ENCODE data around the gene CDC14B. TPM values are rescaled to one million over a fixed set of nuclear protein-coding genes. Genes with fewer than 3 reads are reported as not detected.
A peak's percentile ranks its signal among the peaks of the same experiment; 100 is the strongest.

The CDC14B gene
- total and polyA plus RNA-seq, 2 of the 4 experiments (the other 2 are of a cell fraction): 9.7 to 26.3 TPM

DNA sequence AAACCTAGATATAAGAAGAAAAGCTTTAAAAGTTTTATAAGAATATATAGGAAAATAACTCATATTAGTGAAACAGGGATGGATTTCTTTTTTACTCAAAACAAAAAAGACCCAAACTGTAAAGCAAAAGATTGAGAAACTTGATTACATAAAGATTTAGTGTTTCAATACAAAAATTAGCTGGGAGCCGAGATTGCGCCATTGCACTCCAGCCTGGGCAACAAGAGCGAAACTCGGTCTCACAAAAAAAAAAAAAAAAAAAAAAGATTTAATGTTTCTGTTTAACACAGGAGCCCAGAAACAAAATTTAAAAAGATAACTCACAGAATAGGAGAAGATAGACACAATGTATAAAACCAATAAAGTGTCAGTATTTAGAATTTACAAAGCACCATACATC is 45.2 kb downstream of the CDC14B start:
- DNase-seq (no peak), ATAC-seq (ENCODE audit: low read depth) (no peak)
- in situ Hi-C loops (cut with MboI; ENCODE audit: low sequenced_read_pairs): no loop called here
- Histone ChIP-seq H3K18ac (ENCODE audit: low read depth, low read length) (no peak overlapping the region), H4K20me1 (ENCODE audit: insufficient read depth, low read length) (peaks cover 5% of the 10 kb centered on the region; the same call in 1 of the 2 replicates), H4K8ac (ENCODE audit: low read depth in 2 of 2, low read length in 2 of 2) (no peak overlapping the region), H3K27me3 (ENCODE audit: control insufficient read depth, insufficient read depth, low read length) (no peaks in the 10 kb centered on the region), H3K23ac (ENCODE audit: low read depth, low read length) (no peak overlapping the region), H3K4ac (ENCODE audit: low read depth, low read length) (no peak overlapping the region), H3K14ac (replicated peaks; ENCODE audit: low read depth, low read length) (no peak overlapping the region; the same call in 1 of the 2 replicates), H2BK20ac (ENCODE audit: low read depth, low read length) (no peak overlapping the region), H3K36me3 (ENCODE audit: control insufficient read depth, insufficient read depth, low read length) (no peaks in the 10 kb centered on the region), H3K27ac (ENCODE audit: insufficient read depth, low read length) (no peak overlapping the region), H3K4me3 (ENCODE audit: insufficient read depth, low read depth, low read length) (no peak overlapping the region), H2BK15ac (ENCODE audit: low read depth, low read length) (no peak overlapping the region), H3K79me1 (ENCODE audit: low read depth in 1 of 2, low read length in 2 of 2) (peaks cover 17 to 34% of the 10 kb centered on the region in 2 experiments), H3K4me2 (ENCODE audit: low read depth, low read length) (no peak overlapping the region), H4K5ac (ENCODE audit: low read depth, low read length) (no peak overlapping the region), H3K9me1 (ENCODE audit: insufficient read depth, low read length) (no peaks in the 10 kb centered on the region), H3K9ac (ENCODE audit: low read depth, low read length) (no peak overlapping the region), H3K4me1 (ENCODE audit: control insufficient read depth, insufficient read depth, low read length) (peaks cover 4% of the 10 kb centered on the region; the same call in 1 of the 2 replicates), H2AFZ (replicated peaks; ENCODE audit: low read length, poor library complexity) (no peak overlapping the region), H2BK120ac (ENCODE audit: low read depth, low read length) (no peak overlapping the region), H2AK9ac (replicated peaks; ENCODE audit: low read depth, low read length, poor library complexity) (no peak overlapping the region), H3K9me3 (ENCODE audit: control insufficient read depth, insufficient read depth, low read length) (no peaks in the 10 kb centered on the region), H2BK5ac (ENCODE audit: low read depth, low read length, poor library complexity, severe bottlenecking) (no peak overlapping the region), H3K56ac (ENCODE audit: extremely low read depth, insufficient read depth, low read length) (no peak overlapping the region), H4K91ac (ENCODE audit: insufficient read depth, low read depth, low read length) (no peak overlapping the region), H2AK5ac (ENCODE audit: low read depth, low read length) (no peak overlapping the region)
- CTCF ChIA-PET: no interaction called here
- WGBS, 2 experiments (ENCODE audit: extremely low coverage in 2 of 2, insufficient read length in 1 of 2): no CpG with 5 or more reads among the region's 4 CpGs
- dilution Hi-C loops (cut with HindIII; ENCODE audit: low sequenced_read_pairs, unreplicated experiment): no loop called here
- POLR2A ChIA-PET (ENCODE audit: unreplicated experiment): no interaction called here
- 0 out of 2 replicates have a peak, but pooled peaks have one; percentile 26 for TF ChIP-seq CEBPB (IDR thresholded peaks at IDR 0.05; ENCODE audit: low read depth, low read length)
- TF ChIP-seq, protein P1, sequence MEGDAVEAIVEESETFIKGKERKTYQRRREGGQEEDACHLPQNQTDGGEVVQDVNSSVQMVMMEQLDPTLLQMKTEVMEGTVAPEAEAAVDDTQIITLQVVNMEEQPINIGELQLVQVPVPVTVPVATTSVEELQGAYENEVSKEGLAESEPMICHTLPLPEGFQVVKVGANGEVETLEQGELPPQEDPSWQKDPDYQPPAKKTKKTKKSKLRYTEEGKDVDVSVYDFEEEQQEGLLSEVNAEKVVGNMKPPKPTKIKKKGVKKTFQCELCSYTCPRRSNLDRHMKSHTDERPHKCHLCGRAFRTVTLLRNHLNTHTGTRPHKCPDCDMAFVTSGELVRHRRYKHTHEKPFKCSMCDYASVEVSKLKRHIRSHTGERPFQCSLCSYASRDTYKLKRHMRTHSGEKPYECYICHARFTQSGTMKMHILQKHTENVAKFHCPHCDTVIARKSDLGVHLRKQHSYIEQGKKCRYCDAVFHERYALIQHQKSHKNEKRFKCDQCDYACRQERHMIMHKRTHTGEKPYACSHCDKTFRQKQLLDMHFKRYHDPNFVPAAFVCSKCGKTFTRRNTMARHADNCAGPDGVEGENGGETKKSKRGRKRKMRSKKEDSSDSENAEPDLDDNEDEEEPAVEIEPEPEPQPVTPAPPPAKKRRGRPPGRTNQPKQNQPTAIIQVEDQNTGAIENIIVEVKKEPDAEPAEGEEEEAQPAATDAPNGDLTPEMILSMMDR (conservative IDR thresholded peaks at IDR 0.05; ENCODE audit: low read depth, low read length): no peak
- intact Hi-C loops (cut with micrococcal nuclease): no loop called here
- no TSS peak for BruUV-seq (replicated peaks)

Data from IMR-90 (cell line).